HepG2 (cell line): ENCODE results near the gene PPP2R5B. TPM values are rescaled to one million over a fixed set of nuclear protein-coding genes. Genes with fewer than 3 reads are reported as not detected.

ENCODE experiments used
- BCLAF1 ChIP-seq: fragments of 450-650 bp; IDR thresholded peaks from 2 replicates; pipeline ENCODE4 v1.6.1; 2017; ENCODE audit warnings: mild to moderate bottlenecking
- ELF1 ChIP-seq: sonication (generic); formaldehyde crosslinking; IDR thresholded peaks from 2 replicates; pipeline ENCODE4 v1.4.0; 2020; ENCODE audit warnings: missing genetic modification reagents
- HMGXB4 ChIP-seq, 2 experiments: sonication (generic) in 1 of 2; formaldehyde crosslinking in 1 of 2; IDR thresholded peaks; 2 replicates each; pipeline versions ENCODE4 v1.4.0 to v1.6.1; 2018 to 2020; ENCODE audit warnings: missing genetic modification reagents in 2 of 2, borderline replicate concordance in 1 of 2, low read depth in 1 of 2, mild to moderate bottlenecking in 1 of 2, missing biosample characterization in 1 of 2
- HNRNPK ChIP-seq: fragments of 200-400 bp; formaldehyde crosslinking; IDR thresholded peaks from 2 replicates; pipeline ENCODE4 v1.6.1; 2018; ENCODE audit warnings: low read length, low read depth, moderate library complexity, mild to moderate bottlenecking; ENCODE audit not compliant: poor library complexity, severe bottlenecking
- MAFK ChIP-seq, 2 experiments: IDR thresholded peaks in 1 of 2; conservative IDR thresholded peaks in 1 of 2; 2 replicates each; pipeline ENCODE4 v1.6.1; 2011; ENCODE audit warnings: improper control_type of control experiment in 2 of 2, low read length in 2 of 2
- MTF2 ChIP-seq: sonication (generic); formaldehyde crosslinking; IDR thresholded peaks from 2 replicates; pipeline ENCODE4 v1.5.0; 2020; ENCODE audit warnings: missing genetic modification reagents, borderline replicate concordance
- MXD4 ChIP-seq: IDR thresholded peaks from 2 replicates; pipeline ENCODE4 v1.6.1; 2016; ENCODE audit warnings: mild to moderate bottlenecking, missing biosample characterization, missing genetic modification reagents
- NFE2L1 ChIP-seq: sonication (generic); formaldehyde crosslinking; IDR thresholded peaks from 2 replicates; pipeline ENCODE4 v1.4.0; 2020; ENCODE audit warnings: missing genetic modification reagents, mild to moderate bottlenecking, borderline replicate concordance
- SRSF9 ChIP-seq: fragments of 200-400 bp; formaldehyde crosslinking; IDR thresholded peaks from 2 replicates; pipeline ENCODE4 v1.6.1; 2018; ENCODE audit warnings: borderline replicate concordance, mild to moderate bottlenecking, low read depth, low read length; ENCODE audit not compliant: insufficient read depth, poor library complexity, severe bottlenecking
- TFDP1 ChIP-seq: IDR thresholded peaks from 2 replicates; pipeline ENCODE4 v1.6.1; 2016; ENCODE audit warnings: missing compliant biosample characterization, missing genetic modification reagents, borderline replicate concordance
- TMF1 ChIP-seq: sonication (generic); formaldehyde crosslinking; IDR thresholded peaks from 2 replicates; pipeline ENCODE4 v1.8.1; 2022; ENCODE audit warnings: low read depth, missing genetic modification reagents
- ZNF235 ChIP-seq: sonication (generic); formaldehyde crosslinking; IDR thresholded peaks from 2 replicates; pipeline ENCODE4 v1.8.1; 2023; ENCODE audit warnings: mild to moderate bottlenecking, missing genetic modification reagents, borderline replicate concordance
- ZNF367 ChIP-seq: sonication (generic); formaldehyde crosslinking; IDR thresholded peaks from 2 replicates; pipeline ENCODE4 v1.4.0; 2020; ENCODE audit warnings: missing genetic modification reagents, borderline replicate concordance
- ZNF512 ChIP-seq: sonication (generic); formaldehyde crosslinking; IDR thresholded peaks from 2 replicates; pipeline ENCODE4 v1.4.0; 2020; ENCODE audit warnings: mild to moderate bottlenecking, missing genetic modification reagents
- ZNF597 ChIP-seq: sonication (generic); formaldehyde crosslinking; IDR thresholded peaks from 2 replicates; pipeline ENCODE4 v1.5.0; 2020; ENCODE audit warnings: missing genetic modification reagents
- polyA plus RNA-seq, 8 experiments: library from polyadenylated mRNA; depleted of rRNA in 3 of 8; stranded (reverse) in 7 of 8; unstranded in 1 of 8; fragments of >200 nt; fragmentation: Illumina TruSeq in 4 of 8; extraction: Trizol in 4 of 8; gene quantifications; 2 replicates each; pipeline versions ENCODE4 v1.2.1 to v1.2.3, GENCODE V29; 2011 to 2016; ENCODE audit warnings: low read depth in 4 of 8, missing spikeins in 1 of 8, mixed read lengths in 1 of 8; ENCODE audit not compliant: insufficient read depth in 1 of 8
- total RNA-seq, 5 experiments: library from RNA; depleted of rRNA; stranded (reverse); fragments of >200 nt; fragmentation: Illumina TruSeq; extraction: Trizol; gene quantifications; 2 replicates each; pipeline ENCODE4 v1.2.3, GENCODE V29; 2016; ENCODE audit warnings: low read depth in 1 of 5

PPP2R5B gene
- total and polyA plus RNA-seq, 2 of the 13 experiments (the other 11 are each of a cell fraction or from before 2014, with no cell fraction given), result 2.3 to 8.3 TPM

GRCh38 chr11:64923944-64924909 is at the start of gene PPP2R5B (continued):
- TF ChIP-seq BCLAF1 (no peak), SRSF9 (no peak), ELF1 (CRISPR knock-in tag) (peak; percentile 83), HNRNPK (peak; percentile 55), ZNF512 (CRISPR knock-in tag) (no peak), MTF2 (no peak), HMGXB4 (CRISPR knock-in tag; IDR thresholded peaks at IDR 0.05; ENCODE audit: borderline replicate concordance in 1 of 2, low read depth in 1 of 2) (peak; percentile 49 to 51; a peak in 1 of 4 replicates), TFDP1 (CRISPR knock-in tag) (no peak), ZNF235 (CRISPR knock-in tag) (no peak), MXD4 (CRISPR knock-in tag) (peak; percentile 79), MAFK (conservative IDR thresholded peaks at IDR 0.05 in 1 of 2, IDR thresholded peaks at IDR 0.05 in 1 of 2; ENCODE audit: low read length in 2 of 2) (no peak), TMF1 (CRISPR knock-in tag) (no peak), ZNF367 (CRISPR knock-in tag) (0 out of 2 replicates have a peak, but pooled peaks have one; percentile 74), NFE2L1 (no peak), ZNF597 (CRISPR knock-in tag) (no peak)
